HG02588 (cell line): ENCODE measurements around the gene KCNG2.

Experiments used
- ATAC-seq: cut with Tn5 transposase; IDR thresholded peaks from one replicate; pipeline ENCODE4 v1.9.1; 2021; ENCODE audit warnings: mild to moderate bottlenecking, moderate library complexity; ENCODE audit not compliant: unreplicated experiment

Gene KCNG2

DNA sequence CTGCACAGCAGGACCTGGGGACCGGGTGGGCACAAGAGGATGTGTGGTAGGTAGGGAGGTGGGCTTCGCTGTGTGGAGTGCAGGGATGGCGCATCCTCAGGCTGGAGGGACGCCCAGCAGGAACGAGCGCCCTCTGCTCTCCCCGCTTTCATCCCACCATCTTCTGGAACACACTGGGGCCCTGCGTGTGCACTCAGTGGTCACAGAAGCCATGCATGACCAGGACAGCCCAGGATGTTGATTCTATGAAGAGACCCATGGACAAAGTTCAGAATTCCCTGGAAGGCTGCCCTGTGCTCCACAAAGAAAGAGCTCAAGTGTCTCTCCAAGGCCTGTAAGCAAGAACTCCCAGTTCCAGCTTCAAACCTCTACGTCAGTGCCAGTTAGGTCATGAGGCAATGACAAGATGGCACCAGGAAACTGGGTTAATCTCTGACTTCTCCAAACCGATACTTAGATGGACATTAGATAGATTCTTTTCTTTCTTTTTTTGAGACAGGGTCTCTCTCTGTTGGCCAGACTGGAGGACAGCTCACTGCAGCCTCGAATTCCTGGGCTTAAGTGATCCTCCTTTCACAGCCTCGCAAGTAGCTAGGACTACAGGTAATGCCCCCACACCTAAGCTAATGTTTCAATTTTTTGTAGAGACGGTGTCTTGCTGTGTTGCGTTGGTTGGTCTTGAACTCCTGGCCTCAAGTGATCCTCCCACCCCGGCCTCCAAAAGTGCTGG lies 150.3 kb downstream of the KCNG2 start:
- ATAC-seq, result no peak

DNA sequence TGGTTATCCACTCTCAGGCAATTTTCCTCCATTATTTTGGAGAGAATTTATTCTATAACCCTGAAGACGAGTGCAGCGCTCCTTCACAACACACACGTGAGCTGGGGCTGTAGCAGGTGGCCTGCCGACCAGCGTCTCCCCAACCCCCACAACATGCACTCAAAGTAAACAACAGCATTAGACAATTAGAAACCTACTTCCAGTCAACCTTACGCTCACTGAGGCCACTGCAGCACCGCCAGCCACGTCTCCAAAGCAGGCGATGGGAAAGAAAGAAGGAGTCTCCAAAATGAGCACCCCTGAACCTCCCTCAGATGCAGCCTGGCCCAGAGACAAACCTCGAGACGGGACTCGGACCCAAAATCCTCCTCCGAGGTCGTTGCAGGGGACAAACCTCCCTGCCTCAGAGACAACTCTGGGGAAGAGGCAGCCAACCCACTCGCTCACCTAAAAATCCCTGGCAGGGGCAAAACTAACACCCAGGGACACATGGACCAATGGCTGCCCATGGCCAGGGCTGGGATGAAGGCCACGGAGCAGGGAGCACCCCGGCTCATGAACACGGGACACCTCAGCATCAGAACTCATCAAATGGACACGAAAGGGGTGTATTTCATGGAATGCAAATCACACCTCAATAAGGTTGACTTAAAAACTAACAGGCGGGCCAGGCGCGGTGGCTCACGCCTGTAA lies 151.1 kb downstream of the KCNG2 start:
- ATAC-seq, result no peak
